Measurements from ENCODE around the gene CENPO.
A peak's percentile ranks its signal among the peaks of the same experiment; 100 is the strongest.

Gene CENPO

DNA sequence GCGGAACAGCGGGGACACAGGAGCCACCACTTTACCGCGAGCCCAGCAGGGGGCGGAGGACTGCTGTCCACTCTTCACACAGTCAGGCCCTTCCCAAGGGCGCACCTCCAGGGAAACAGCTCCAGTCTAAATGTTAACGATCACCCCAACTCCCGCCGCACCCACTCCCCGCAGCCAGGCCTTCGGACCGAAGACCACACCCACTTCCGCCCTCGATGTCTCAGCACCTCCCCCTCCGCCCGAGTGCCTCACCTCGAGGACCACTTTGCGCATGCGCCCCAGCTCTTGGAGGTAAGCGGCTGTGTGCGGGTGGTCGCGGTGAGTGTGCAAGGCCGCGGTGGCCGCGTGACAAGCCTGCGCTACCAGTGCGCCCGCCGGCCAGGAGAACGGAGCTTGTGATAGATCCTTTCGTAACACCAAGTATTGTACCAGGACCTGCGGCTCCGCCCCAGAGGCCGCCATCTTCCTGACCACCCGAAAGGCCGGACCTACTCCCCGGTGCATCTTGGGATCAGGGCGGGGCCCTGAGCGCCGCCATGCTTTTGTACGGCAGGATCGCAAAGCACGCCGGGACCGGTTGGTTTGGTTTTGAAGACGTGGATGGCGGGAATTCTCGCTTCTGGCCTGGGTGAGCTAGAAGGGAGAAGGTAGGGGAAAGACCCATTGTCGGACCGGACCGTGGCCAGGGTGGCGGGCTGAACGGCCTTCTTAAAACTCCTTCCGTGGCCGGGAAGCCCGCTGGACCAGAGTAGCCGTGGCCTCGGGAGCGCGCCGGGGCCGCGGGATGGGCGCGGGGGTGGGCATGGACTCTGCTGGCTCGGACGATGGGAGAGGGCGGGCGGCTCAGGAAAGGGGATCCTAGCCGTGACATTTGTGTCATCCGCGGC, at the start of gene CENPO, which contains the start of gene PTRHD1:
CENPO (plus strand) TSS at position 552 of the 887 bp plus-strand sequence. CDS start 495 bp downstream, outside the sequence.
PTRHD1 (minus strand) TSS at position 518 of the 887 bp plus-strand sequence; CDS start at position 504, 14 bp downstream.
- peak; percentile 92 for DNase-seq

DNA sequence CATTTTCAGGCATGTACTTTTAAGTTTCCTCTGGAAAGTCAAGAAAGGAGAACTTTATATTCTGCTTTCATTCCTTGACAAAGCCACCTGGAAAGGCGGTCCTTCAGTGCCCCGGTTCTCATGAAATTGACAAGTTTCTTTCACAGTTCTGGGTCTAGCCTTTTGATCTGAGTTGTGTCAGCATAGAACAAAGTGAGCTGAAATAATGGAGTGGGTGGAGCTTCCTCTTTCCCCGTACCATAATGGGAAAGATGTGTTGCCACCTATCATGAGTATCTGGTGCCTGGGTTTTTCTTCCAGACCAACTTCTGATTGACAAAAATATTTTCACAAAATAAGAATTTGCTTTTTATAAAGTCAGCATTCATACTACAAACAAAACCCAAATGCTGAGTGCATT, 49.3 kb upstream of the CENPO start:
- no peak for DNase-seq

- DNase-seq: no peak
Measured at GRCh38 chr2:24744356-24744755, 48.9 kb upstream of the CENPO start.

GRCh38 chr2:24745825-24746224, 47.4 kb upstream of the CENPO start:
- DNase-seq: no peak

DNA sequence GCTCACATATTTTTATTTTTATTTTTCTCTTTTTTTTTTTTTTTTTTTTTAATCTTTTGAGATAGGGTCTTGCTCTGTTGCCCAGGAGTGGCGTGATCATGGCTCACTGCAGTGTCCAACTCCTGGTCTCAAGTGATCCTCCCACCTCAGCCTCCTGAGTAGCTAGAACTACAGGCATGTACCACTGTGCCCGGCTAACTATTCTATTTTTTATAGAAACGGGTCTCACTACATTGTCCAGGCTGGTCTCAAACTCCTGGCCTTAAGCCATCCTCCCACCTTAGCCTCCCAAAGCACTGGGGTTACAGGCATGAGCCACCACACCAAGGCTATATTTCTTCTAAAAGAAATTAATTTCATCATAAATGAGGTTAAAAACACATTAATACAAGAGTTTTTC, 45.9 kb upstream of the CENPO start:
- no peak for DNase-seq

- DNase-seq: no peak
Measured at GRCh38 chr2:24749069-24749691, 44.0 kb upstream of the CENPO start.

- DNase-seq: no peak
Measured at GRCh38 chr2:24754985-24755705, 38.1 kb upstream of the CENPO start.

DNA sequence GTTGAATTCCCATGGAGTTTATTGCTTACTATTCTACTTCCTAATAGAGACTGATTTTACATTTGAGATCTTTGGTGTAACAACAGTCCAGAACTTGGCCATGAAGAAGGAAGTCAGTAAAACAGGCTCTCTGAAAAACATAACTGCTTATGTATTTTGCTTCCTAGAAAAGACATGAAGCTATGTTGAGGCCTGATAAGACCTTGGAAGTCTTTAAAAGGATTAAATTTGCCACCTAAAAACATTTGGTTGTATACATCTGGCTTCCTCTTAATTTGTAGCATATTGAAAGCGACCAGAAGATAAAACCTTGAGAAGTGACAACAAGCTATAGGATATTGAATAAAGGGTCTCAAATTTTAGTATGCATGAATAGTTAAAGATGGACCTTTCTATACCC, 36.4 kb upstream of the CENPO start:
- DNase-seq: no peak

GRCh38 chr2:24761866-24762265, 31.4 kb upstream of the CENPO start:
- DNase-seq: no peak

- no peak for DNase-seq
Measured at GRCh38 chr2:24762518-24762917, 30.7 kb upstream of the CENPO start.

DNA sequence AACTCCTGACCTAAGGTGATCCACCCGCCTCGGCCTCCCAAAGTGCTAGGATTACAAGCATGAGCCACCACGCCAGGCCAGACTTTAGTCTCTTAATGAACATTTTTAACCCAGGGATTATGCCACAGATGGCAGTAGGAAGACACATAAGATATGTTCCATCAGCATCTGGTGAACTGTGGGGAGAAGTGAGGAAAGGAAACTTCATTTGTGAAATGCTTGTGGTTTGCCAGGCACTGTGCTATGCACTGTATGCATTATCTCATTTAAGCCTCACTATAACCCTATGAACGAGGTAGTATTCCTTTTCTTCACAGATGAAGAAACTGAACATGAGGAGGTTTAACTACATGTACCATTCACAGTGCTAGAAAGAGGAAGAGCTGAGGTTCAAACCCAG, 29.4 kb upstream of the CENPO start:
- no peak for DNase-seq

- DNase-seq: no peak
Measured at GRCh38 chr2:24766609-24767008, 26.6 kb upstream of the CENPO start.

- no peak for DNase-seq
Measured at GRCh38 chr2:24768013-24768412, 25.2 kb upstream of the CENPO start.

DNA sequence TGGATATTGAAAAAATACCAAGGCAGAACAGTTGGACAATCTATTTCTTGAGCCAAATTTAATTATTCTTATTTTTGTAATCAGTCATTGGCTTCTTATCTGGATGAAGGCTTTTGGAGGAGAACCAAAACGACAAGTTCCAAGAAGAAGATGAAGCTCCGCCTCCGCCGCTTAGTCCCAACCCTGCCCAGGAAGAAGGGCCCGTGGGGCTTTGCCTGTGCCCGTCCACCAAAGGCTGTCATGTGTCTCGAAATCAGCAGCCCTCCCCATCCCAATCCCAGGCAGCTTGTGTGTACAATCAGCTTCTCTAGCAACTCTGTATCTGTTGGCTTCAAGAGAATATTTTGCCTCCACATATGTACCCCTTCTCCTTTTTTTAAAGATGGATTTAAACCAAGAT, 24.6 kb upstream of the CENPO start:
- no peak for DNase-seq

GRCh38 chr2:24771061-24771460, 22.2 kb upstream of the CENPO start:
- no peak for DNase-seq

DNA sequence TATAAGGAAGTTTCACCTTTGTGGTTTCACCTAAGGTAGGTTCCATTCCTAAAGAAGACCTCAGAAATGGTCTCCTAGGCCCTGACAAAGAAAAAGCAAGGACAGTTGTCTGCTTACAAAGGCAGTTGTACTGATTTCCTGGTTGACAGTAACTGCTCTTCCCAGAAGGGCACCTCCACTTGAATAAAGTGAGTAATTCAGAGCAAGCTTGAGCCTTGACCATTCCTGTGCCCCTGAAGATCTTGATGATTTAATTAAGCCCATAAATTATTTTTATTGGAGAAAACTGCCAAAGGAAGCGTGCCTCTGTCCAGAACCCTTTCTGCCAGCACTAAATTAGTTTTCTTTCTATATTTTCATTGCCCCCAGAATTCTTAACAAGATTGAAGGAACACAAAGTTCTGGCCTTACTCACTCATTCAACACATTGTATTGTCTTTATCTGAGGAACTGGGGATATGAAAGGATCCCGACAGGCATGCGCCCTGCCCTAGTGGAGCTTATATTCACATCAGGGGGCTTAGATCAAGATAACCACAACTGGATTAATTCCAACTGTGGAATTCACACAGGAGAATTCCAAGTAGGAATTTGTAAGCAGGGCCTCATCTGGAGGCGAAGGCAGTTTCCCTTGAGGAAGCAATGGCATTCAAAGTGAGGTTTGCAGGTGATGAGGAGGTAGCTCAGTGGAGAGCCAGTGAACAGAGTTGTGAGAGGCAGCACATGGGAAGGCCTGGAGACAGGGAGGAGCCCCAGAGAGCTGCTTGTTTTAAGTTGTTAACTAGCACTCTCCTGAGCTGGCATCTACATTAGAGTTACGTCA, 21.2 kb upstream of the CENPO start:
- no peak for DNase-seq

- no peak for DNase-seq
Measured at GRCh38 chr2:24774373-24774772, 18.9 kb upstream of the CENPO start.

- no peak for DNase-seq
Measured at GRCh38 chr2:24779116-24779515, 14.1 kb upstream of the CENPO start.

DNA sequence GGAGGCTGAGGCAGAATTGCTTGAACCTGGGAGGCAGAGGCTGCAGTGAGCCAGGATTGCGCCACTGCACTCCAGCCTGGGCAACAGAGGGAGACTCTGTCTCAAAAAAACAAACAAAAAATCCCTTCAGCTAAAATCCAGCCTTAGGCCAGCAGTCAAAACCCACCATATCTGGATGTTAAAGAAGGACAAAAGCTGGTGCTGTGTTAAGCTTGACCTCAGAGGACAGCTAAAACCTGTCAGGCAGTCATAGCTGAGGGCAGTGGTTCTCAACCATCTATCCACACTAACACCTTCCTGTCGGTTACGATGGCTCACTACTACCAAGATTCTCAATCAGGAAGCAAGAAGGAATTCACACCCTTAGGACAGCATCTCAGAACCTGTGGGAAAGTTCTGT, 9.6 kb upstream of the CENPO start:
- no peak for DNase-seq

GRCh38 chr2:24785671-24786321, 7.4 kb upstream of the CENPO start:
- no peak for DNase-seq

DNA sequence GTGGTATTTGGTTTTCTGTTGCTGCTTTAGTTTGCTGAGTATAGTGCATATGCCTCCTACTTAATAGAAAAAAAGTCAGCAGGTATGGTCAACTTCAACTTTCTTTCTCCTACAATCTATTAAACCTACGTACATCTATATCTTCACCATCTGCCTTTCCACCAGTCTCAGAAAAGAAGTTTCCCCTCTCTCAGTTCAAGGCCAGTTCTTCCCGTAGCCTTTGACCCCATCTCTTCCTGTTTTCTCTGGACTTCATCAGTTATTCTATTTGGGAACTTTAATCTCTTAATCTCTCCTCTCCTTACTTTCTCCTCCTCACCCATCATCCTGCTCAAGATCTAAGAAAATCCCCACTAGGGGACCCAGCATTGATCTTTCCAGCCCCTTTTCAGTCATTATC, 5.7 kb upstream of the CENPO start:
- no peak for DNase-seq

- no peak for DNase-seq
Measured at GRCh38 chr2:24788816-24789215, 4.4 kb upstream of the CENPO start.
